SKM-1 (cell line): ENCODE results near the gene ST3GAL3.
"Not testable (repeated sequence)": the region's sequence is repeated elsewhere in the genome, so short reads cannot be mapped to it uniquely, and the experiment has no call there.

Source experiments
- DNase-seq: peaks from one replicate; lab custom pipeline; 2025; ENCODE audit not compliant: unreplicated experiment; lab: John Stamatoyannopoulos, UW

The ST3GAL3 gene

DNA sequence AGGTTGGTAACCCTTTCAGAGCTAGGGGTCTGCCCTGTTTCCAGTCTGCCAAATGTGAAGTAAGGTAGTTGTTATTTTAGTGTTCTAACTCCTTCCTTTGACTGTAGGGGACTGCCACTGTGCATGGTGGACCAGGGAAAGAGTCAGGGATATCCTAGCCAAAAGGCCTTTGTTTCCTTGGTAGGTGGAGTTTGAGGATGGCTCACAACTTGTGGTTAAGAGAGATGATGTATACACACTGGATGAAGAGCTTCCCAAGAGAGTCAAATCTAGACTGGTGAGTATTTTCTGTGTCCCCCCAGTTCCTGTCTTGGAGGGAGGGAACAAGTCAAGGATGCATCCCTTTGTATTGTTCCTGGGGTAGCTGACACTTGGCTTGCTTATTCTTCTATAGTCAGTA, 3.5 kb upstream of the ST3GAL3 start:
- no peak for DNase-seq

DNA sequence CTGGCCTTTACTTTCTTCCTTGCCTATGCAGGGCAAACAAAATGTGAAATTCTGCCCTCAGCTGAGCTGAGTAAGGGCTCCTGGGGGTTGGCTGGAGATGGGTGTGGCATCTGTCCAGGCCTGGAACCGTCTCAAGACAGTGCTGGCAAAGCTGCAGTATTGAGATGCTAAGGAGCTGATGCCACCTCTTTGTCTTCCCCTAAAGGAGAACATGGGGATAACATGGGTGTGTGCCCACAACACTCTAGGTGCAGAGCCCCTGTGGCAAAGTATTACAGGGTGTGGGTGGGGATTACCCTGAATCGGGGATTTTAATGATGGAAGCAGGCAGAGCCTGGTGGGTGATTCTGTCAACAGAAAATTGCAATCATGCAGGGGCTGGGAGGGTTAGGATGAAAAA, 2.5 kb upstream of the ST3GAL3 start:
- no peak for DNase-seq

GRCh38 chr1:43705334-43705733, 2.0 kb upstream of the ST3GAL3 start:
- no peak for DNase-seq

GRCh38 chr1:43705982-43706597, 1.2 kb upstream of the ST3GAL3 start:
- no peak for DNase-seq

DNA sequence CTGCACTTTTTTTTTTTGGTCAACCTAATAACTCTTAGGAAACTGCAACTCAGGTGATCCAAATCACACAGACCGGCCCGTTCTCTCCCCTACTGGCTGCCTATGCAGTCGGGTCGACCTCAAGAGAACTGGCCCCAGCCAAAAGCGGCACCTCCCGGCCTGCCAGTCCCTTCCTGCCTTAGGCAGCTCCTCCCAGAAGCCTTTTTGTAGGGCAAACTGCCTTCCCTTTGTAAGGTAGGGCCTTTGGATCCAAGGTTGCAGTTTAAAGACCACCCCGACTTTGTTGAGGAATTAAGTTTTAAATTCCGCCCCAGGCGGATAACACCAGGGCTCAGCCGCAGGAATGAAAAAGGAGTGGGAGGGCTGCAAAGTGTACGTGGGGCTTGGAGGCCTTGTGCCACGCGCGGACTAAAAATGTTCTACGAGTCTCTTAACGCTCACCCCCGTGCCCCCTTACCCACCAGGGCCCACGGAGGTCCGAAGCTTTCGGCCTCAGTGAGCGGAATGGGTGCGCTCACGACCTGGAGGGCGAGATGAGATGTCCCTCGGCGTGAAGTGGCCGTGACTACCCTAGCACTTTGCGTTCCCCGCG, 642 bp upstream of the ST3GAL3 start:
- no peak for DNase-seq

- DNase-seq: no peak
Observed at GRCh38 chr1:43708002-43708410, 670 bp downstream of the ST3GAL3 start.

DNA sequence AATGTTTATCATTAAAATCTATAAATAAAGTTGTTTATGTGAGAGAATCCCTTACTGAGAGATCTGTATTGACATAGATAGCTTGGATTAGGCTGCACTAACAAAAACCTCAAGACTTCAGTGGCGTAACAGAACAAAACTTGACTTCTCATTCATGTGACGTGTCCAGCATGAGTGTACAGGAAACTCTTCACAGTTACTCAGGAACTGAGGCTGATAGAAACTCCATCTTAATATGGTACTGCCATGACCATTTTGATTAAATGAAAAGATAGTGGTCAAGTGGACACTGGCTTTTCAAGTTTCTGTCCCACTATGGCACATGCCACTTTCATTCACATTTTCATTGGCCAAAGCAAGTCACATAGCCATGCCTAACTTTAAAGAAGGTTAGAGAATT, 3.7 kb downstream of the ST3GAL3 start:
- DNase-seq: no peak

- DNase-seq: no peak
Observed at GRCh38 chr1:43711524-43712386, 4.4 kb downstream of the ST3GAL3 start.

GRCh38 chr1:43716559-43717281, 9.4 kb downstream of the ST3GAL3 start:
- DNase-seq: no peak

- no peak for DNase-seq
Observed at GRCh38 chr1:43719063-43719462, 11.7 kb downstream of the ST3GAL3 start.

DNA sequence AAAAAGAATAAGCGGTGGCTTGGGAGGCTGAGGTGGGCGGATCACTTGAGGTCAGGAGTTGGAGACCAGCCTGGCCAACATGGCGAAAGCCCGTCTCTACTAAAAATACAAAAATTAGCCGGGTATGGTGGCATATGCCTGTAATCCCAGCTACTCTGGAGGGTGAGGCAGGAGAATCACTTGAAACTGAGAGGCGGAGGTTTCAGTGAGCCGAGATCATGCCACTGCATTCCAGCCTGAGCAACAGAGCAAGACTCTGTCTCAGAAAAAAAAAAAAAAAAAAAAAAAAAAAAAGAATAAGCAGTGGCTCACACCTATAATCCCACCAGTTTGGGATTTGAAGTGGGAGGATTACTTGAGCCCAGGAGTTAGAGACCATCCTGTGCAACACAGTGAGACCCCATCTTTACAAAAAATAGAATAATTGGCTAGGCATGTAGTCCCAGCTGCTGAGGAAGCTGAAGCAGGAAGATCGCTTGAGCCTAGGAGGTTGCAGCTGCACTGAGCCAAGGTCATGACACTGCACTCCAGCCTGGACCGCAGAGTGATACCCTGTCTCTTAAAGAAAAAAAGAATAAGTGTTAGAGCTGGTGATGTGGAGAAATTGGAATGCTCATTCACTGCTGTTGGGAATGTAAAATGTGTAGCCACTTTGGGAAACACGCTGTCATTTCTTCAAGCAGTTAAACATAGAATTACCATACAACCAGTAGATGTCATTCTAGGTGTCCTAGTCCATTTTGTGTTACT, 12.5 kb downstream of the ST3GAL3 start:
- not testable (repeated sequence) for DNase-seq

DNA sequence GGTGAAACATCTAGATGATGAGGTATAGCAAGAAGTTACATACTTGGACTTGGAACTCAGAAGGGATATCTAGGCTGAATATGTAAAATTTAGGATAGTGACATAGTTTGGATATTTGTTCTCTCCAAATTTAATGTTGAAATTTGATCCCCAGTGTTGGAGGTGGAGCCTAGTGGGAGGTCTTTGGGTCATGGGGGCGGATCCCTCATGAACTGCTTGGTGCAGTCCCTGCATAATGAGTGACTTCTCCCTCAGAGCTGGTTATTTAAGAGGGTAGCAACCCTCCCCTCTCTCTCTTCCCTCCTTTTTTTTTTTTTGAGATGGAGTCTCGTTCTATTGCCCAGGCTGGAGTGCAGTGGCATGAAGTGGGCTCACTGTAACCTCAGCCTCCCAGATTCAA, 15.5 kb downstream of the ST3GAL3 start:
- no peak for DNase-seq

DNA sequence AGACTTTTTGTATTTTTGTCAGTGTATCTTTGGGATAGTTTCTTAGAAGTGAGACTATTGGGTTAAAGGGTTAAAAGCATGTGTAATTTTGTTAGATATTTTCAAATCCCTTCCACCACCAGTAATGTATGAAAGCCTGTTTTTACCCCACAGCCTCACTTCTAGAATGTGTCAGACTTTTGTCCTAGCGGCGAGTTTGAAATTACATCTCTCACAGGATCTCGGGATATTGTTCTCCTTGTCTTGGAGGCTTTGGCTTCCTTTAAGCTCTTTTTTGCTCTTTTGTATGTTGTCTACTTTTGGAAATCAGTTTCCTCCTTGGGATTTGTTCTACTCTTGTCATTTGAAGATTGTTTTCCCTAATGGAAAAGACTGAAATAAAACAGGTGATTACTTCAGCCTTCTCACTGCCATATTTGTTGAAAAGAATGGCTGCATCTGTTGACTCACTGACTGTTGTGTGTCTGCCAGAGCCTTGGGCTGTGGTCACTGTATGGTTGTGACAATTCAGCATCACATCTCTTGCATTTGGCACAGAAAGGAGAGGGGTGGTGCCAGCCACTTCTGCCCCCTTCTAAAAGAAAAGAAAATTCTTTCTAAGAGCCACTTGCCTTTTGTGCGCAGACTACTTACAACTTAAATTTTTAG, 22.6 kb downstream of the ST3GAL3 start:
- no peak for DNase-seq

DNA sequence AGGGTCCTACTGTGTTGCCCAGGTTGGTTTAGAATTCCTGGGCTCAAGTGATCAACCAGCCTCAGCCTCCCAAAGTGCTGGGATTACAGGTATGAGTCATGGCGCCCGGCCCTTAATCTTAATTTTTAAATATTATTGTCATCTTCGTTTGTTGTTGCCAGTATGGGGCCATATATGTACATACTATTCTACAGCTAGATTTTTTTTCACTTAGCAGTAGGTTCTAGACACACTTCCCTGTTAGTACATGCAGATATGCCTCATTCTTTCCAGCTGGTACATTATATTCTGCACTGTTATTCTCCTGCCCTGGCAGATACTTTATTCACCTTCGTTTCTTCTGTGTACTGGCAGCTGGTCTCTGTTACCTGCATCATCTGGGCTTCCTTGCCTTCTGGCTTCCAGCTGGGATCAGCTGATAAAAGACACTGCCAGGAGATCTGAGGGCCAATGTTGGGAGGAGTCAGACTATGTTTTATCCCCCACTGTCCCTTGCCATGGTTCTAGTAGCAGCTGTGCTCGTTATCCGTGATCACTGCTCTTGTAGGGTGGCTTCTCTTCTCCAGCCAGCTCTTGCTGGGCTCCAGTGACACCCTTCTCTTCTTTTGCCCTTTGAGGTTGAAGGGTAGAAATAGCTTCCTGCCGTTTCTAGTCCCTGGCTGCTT, 24.7 kb downstream of the ST3GAL3 start:
- DNase-seq: no peak

GRCh38 chr1:43736819-43737218, 29.5 kb downstream of the ST3GAL3 start:
- DNase-seq: no peak

DNA sequence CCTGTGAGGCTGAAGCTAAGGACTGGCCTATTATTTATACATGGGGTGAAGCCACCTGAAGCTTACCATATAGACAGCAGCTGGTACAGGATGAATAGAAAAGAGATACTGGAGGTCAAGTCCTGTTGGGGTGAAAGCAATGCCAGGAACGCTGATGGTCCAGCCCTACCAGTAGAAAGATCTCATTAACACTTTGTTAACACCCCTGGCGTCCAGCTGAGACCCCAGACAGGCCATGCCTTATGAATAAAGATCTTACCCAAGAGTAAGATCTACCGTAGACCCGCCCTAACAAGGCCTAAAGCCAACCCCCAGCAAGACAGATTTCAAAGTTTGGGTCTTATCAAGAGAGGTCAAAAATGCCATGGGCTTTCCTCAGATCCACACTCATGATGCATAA, 34.7 kb downstream of the ST3GAL3 start:
- DNase-seq: no peak

DNA sequence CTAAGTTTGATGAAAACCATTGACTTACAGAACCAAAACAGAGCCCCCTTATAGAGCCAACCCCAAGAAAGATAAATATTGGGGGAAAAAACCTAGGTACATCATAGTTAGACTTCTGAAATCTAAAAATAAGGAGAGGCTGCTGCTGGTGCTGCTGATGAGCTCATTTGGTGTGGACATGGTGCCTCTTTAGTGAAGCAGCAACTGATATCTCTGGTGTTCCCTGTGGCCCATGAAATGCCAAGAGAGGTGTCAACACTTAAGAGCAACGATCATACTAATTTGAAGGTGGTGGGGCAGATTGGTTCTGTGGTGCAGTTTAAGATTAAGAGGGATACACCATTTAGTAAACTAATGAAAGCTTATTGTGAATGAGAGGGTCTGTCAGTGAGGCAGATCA, 35.9 kb downstream of the ST3GAL3 start:
- DNase-seq: no peak

DNA sequence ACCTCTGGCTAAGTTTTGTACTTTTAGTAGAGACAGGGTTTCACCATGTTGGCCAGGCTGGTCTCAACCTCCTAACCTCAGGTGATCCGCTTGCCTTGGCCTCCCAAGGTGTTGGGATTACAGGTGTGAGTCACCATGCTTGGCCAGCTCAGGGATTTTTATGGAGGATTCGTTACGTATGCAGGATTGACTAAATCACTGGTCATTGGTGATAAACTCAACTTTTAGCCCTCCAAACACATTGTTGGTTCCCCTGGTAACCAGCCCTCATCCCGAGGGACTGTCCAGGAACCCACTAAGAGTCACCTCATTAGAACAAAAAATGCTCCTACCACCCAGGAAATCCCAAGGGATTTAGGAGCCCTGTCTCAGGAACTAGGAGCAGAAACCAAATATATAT, 40.4 kb downstream of the ST3GAL3 start:
- no peak for DNase-seq

- no peak for DNase-seq
Observed at GRCh38 chr1:43750083-43750482, 42.7 kb downstream of the ST3GAL3 start.

GRCh38 chr1:43753422-43753821, 46.1 kb downstream of the ST3GAL3 start:
- no peak for DNase-seq
